GM10266 (cell line): Measurements from ENCODE around the gene ZNF214.
"Not testable (repeated sequence)": the region's sequence is repeated elsewhere in the genome, so short reads cannot be mapped to it uniquely, and the experiment has no call there.

Experiments
- DNase-seq: peaks from one replicate; pipeline ENCODE4 v3.0.0; 2012; ENCODE audit errors: extremely low spot score
- TF ChIP-seq, protein P1 (sequence below): IDR thresholded peaks from 2 replicates; pipeline ENCODE4 v1.5.1; 2012; ENCODE audit warnings: mild to moderate bottlenecking, low read depth; ENCODE audit not compliant: control insufficient read depth, insufficient read depth; ENCODE audit errors: missing control alignments

The ZNF214 gene

DNA sequence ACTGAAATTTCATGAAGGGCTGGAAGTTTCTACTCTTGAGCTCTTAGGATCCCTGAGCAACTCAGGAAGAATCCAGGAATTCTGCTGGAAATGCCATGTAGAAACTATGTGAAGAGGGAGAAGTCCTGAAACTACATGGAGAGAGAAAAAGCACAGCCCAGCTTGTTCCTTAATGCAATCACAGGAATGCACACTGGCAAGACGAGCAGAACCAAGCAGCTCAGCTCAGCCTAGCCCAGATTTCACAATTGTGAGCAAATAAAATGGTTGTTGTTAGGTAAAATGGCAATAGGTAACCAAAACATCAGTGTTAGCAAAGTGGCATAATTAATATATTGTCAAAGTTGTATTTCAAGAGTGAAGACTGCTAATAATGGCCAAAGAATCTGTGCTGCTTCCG, 28.1 kb downstream of the ZNF214 start:
- no peak for DNase-seq
- TF ChIP-seq, protein P1, sequence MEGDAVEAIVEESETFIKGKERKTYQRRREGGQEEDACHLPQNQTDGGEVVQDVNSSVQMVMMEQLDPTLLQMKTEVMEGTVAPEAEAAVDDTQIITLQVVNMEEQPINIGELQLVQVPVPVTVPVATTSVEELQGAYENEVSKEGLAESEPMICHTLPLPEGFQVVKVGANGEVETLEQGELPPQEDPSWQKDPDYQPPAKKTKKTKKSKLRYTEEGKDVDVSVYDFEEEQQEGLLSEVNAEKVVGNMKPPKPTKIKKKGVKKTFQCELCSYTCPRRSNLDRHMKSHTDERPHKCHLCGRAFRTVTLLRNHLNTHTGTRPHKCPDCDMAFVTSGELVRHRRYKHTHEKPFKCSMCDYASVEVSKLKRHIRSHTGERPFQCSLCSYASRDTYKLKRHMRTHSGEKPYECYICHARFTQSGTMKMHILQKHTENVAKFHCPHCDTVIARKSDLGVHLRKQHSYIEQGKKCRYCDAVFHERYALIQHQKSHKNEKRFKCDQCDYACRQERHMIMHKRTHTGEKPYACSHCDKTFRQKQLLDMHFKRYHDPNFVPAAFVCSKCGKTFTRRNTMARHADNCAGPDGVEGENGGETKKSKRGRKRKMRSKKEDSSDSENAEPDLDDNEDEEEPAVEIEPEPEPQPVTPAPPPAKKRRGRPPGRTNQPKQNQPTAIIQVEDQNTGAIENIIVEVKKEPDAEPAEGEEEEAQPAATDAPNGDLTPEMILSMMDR = no peak

DNA sequence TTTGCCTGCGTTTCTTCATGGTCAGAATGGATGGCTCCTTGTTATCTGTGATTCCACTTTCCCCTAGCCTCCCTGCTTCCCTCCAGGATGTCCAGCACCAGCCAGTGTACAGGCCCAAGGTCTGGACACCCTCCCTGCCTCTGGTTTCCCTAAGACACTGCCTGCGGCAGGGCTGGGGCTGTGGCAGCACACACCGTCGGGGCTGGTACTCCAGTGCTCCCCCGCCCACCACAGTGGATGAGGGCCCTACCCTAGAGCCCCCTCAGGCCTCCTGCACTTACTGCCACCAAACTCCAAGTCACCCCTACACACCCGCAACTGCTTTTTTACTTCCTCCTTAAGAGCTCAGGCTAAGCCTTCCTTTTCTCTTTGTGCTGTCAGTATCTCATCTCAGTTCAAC, 28.9 kb downstream of the ZNF214 start:
- TF ChIP-seq, protein P1 = no peak
- DNase-seq = no peak

DNA sequence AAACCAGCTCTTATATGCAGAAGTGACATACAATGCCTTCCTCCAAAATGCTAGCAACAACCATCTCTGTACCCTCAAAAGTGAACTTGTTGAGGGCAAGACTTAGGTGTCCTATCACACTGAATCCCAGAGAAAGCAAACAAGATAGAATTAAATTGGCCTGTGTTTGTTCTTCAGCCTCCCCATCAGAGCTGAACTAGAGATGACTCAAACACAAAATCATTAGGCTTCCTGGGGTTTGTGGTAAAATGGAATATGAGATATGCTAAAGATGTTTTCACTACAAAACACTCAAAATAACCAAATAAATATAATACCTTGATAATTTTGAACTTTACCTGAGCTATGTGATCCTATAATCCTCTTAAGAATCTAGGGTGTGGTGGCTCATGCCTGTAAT, 31.6 kb downstream of the ZNF214 start:
- DNase-seq = no peak
- TF ChIP-seq, protein P1 = no peak

DNA sequence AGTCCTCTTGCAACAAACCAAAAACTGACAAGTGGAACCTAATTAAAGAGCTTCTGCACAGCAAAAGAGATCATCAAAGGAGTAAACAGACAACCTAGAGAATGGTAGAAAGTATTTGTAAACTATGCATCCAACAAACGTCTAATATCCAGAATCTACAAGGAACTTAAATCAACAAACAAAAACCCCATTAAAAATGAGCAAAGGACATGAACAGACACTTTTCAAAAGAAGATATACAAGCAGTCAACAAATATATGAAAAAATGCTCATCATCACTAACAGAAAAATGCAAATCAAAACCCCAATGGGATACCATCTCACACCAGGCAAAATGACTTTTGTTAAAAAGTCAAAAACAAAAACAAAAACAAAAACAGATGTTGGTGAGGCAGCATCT, 33.7 kb downstream of the ZNF214 start:
- no peak for DNase-seq
- TF ChIP-seq, protein P1 = no peak

DNA sequence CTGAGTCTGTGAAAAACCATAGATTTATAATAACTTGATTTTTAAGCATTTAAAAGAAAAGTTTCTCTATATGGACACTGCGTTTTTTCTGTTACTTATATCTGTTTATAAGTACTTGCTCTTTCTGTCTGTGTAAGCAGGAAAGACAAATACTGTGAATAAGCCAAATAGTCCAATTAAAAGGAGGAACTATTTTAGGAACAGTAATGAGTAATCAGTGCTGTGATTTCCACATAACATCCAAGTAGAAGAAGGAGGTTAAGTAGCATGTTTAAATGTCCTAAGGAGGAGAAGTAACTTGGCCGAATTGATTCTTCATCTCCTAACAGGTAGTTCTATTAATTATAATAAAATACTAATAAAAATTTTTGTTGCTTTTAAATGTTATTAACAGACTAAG, 40.8 kb downstream of the ZNF214 start:
- TF ChIP-seq, protein P1 = no peak
- no peak for DNase-seq

DNA sequence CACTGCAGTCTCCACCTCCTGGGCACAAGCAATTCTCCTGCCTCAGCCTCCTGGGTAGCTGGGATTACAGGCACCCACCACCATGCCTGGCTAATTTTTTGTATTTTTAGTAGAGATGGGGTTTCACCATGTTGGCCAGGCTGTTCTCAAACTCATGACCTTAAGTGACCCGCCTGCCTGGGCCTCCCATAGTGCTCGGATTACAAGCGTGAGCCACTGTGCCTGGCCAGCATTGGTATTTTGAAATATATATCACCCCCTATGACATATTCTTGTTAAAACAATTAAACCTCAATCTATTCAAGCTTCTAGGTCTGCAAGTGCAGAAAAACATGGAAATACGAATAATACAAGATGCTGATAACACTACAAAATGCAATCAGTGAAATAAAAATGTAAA, 50.3 kb downstream of the ZNF214 start:
- DNase-seq = not testable (repeated sequence)

DNA sequence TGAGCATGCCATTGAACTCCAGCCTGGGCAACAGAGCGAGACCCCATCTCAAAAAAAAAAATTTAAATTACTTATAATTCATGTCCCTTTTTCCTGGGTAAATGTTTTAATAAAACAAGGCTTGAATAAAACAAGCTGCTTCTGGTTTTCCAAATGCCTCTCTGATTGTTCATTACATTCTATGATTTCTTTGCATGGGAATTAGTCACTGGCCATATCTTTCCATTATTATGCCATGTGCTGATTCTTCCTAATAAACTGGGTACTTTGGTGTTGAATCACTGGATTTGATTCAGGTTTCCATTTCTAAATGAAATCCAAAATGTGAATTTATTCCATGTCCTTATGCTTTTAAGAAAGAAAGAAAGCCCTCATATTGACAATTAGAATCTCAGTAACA, 51.3 kb downstream of the ZNF214 start:
- no peak for DNase-seq
- TF ChIP-seq, protein P1 = no peak

DNA sequence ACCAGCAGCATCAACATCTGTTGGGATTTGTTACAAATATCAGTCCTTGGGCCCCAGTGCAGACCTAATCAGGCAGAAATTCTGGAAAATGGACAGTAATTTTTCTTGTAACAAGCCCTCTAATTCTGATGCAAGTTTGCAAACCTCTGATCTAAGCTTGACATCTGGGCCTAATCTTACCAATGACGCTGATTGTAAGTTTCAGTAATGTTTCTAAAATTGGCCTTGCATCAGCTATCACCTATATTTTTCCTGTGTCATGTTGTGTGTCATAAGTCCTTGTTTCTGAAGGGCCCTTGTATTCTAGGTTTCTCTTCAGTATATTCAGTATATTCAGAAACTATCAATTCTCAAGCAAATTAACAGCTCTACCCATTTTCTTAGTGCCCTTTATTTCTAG, 57.5 kb downstream of the ZNF214 start:
- peak; percentile 29 for DNase-seq
- TF ChIP-seq, protein P1 = no peak
